ENCODE data around the gene SERINC4.

SERINC4 gene

DNA sequence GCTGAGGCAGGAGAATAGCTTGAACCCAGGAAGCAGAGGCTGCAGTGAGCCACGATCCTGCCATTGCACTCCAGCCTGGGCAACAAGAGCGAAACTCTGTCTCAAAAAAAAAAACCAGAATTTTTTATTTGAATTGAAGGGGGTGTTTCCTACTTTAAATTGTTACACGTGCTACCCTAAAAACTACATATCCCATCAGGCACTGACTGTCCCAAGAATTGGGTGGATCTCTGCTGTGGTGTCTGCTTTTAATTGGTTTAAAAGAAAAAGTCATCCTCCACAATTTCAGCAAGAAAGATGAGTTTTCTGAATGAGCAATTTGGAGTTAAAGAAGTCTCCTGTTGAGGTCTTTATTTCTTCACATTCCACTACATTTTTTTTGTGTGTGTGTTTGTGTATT lies 51.6 kb downstream of the SERINC4 start:
- DNase-seq = peak; percentile 8

DNA sequence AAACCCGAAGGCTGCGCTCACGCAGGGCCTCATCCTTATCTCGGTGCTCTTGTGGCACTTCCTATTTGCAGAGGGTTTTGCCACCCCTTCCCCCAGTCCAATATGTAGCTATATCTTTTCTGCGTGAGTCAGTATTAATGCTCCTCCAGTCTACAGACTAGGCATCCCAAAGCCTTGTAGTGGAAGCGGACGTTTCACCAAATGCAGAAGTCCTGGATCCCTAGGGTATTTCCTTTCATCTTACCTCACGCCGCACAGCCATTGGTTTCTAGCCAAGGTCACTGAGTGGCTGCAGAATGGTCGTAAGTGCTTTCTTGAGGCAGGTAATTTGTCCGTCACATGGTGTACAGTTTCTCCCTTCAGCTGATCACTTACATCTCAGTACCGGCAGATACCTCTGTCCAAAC lies 53.1 kb downstream of the SERINC4 start:
- DNase-seq = peak; percentile 7

DNA sequence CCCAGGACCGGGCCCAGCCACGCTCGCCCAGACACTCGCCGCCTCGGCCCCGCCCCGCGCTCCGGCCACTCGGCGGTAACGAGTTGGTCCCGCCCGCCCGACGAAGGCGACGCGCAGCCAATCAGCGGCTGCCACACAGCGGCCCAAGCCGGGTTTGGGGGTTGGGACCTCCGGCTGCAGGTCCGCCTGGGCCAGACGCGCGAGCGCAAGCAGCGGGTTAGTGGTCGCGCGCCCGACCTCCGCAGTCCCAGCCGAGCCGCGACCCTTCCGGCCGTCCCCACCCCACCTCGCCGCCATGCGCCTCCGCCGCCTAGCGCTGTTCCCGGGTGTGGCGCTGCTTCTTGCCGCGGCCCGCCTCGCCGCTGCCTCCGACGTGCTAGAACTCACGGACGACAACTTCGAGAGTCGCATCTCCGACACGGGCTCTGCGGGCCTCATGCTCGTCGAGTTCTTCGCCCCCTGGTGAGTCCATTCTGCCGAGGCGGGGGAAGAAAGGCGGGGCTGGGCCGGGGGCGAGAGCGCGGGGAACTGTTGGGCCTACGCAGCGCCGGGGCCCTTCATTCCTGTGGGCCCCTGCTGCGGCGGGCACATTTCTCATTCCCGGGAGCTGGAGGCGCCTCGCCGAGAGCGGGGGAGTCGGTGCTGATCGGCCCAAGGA lies 53.6 kb downstream of the SERINC4 start, which contains the start of gene PDIA3:
PDIA3 (plus strand) TSS at position 194 of the 658 bp plus-strand sequence; CDS start at position 296, 102 bp downstream.
- DNase-seq = peak; percentile 82
